CD4-positive, alpha-beta T cell treated with Interleukin-10 for 1 hour (primary cell): ENCODE measurements around the gene MRPL36.
"Not testable (repeated sequence)": the region's sequence is repeated elsewhere in the genome, so short reads cannot be mapped to it uniquely, and the experiment has no call there.

Experiments
- DNase-seq: peaks from one replicate; pipeline ENCODE4 v3.0.0-alpha.2; 2020

The MRPL36 gene

GRCh38 chr5:1814183-1815020 is 14.8 kb upstream of the MRPL36 start:
- DNase-seq = no peak

- DNase-seq = no peak
Measured at GRCh38 chr5:1810581-1811101, 11.0 kb upstream of the MRPL36 start.

- no peak for DNase-seq
Measured at GRCh38 chr5:1809416-1810035, 9.9 kb upstream of the MRPL36 start.

GRCh38 chr5:1808439-1808838 is 8.8 kb upstream of the MRPL36 start:
- DNase-seq = no peak

GRCh38 chr5:1807451-1808185 is 8.0 kb upstream of the MRPL36 start:
- DNase-seq = no peak

- DNase-seq = no peak
Measured at GRCh38 chr5:1806974-1807373, 7.3 kb upstream of the MRPL36 start.

GRCh38 chr5:1806199-1806598 is 6.6 kb upstream of the MRPL36 start:
- DNase-seq = no peak

GRCh38 chr5:1805736-1806135 is 6.1 kb upstream of the MRPL36 start:
- no peak for DNase-seq

- DNase-seq = no peak
Measured at GRCh38 chr5:1805326-1805725, 5.7 kb upstream of the MRPL36 start.

GRCh38 chr5:1804001-1804690 is 4.5 kb upstream of the MRPL36 start:
- DNase-seq = no peak

GRCh38 chr5:1803192-1803591 is 3.6 kb upstream of the MRPL36 start:
- DNase-seq = no peak

GRCh38 chr5:1801967-1802295 is 2.3 kb upstream of the MRPL36 start:
- DNase-seq = no peak

GRCh38 chr5:1801222-1801966 is 1.8 kb upstream of the MRPL36 start, which contains the start of gene NDUFS6:
Gene NDUFS6, plus strand, starts transcription at chr5:1801407. Its CDS starts 11 bp downstream, at chr5:1801418.
- peak; percentile 80 for DNase-seq

- peak; percentile 60 for DNase-seq
Measured at GRCh38 chr5:1800472-1801221, 1.0 kb upstream of the MRPL36 start.

GRCh38 chr5:1799110-1799601 is 481 bp downstream of the MRPL36 start:
- DNase-seq = peak; percentile 12

GRCh38 chr5:1798589-1798988 is 1.0 kb downstream of the MRPL36 start:
- DNase-seq = not testable (repeated sequence)

- DNase-seq = no peak
Measured at GRCh38 chr5:1797855-1798254, 1.8 kb downstream of the MRPL36 start.

GRCh38 chr5:1797103-1797800 is 2.4 kb downstream of the MRPL36 start:
- DNase-seq = no peak

- no peak for DNase-seq
Measured at GRCh38 chr5:1796371-1797102, 3.1 kb downstream of the MRPL36 start.

- DNase-seq = no peak
Measured at GRCh38 chr5:1795931-1796330, 3.7 kb downstream of the MRPL36 start.
